Fibroblast of lung (primary cell): ENCODE measurements around the gene SH2D1B.

Experiments used
- EZH2 ChIP-seq: IDR thresholded peaks from 2 replicates; pipeline ENCODE4 v1.5.1; 2012; ENCODE audit warnings: low read length, control low read depth, mild to moderate bottlenecking; ENCODE audit errors: missing control alignments
- TF ChIP-seq, protein P1 (sequence below), 2 donors: IDR thresholded peaks in 1 of 2; conservative IDR thresholded peaks in 1 of 2; 1 replicate in 1 of 2; 2 replicates in 1 of 2; pipeline ENCODE4 v1.5.1; 2011 to 2012; ENCODE audit warnings: low read length in 2 of 2, control low read depth in 1 of 2, inconsistent platforms in 1 of 2, low read depth in 1 of 2, mild to moderate bottlenecking in 1 of 2

DNA sequence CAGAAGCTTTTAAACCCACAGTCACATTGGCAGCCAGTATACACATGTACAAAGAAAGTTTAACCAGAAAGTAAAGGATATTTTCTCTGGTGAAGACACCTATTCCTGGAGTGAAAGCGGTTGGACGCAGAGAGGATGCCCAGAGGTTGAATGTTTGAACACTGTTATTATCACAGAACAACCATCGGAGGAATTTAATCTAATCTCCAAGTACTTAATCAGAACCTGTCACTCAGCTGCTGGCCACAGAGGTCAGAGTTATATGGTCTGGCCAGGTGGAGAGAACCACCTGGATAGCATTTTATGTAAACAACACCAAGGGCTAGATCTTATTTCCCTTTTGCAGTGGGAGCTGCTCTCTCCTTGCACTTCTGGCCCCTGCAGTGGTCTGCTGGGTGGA, 64.7 kb downstream of the SH2D1B start:
- TF ChIP-seq, protein P1, sequence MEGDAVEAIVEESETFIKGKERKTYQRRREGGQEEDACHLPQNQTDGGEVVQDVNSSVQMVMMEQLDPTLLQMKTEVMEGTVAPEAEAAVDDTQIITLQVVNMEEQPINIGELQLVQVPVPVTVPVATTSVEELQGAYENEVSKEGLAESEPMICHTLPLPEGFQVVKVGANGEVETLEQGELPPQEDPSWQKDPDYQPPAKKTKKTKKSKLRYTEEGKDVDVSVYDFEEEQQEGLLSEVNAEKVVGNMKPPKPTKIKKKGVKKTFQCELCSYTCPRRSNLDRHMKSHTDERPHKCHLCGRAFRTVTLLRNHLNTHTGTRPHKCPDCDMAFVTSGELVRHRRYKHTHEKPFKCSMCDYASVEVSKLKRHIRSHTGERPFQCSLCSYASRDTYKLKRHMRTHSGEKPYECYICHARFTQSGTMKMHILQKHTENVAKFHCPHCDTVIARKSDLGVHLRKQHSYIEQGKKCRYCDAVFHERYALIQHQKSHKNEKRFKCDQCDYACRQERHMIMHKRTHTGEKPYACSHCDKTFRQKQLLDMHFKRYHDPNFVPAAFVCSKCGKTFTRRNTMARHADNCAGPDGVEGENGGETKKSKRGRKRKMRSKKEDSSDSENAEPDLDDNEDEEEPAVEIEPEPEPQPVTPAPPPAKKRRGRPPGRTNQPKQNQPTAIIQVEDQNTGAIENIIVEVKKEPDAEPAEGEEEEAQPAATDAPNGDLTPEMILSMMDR (conservative IDR thresholded peaks at IDR 0.05 in 1 of 2, IDR thresholded peaks at IDR 0.05 in 1 of 2; ENCODE audit: low read depth in 1 of 2, low read length in 2 of 2): no peak
- TF ChIP-seq EZH2: no peak
